Skeletal muscle tissue (tissue), 4 donors: ENCODE measurements around the gene GPR176. TPM values are rescaled to one million over a fixed set of nuclear protein-coding genes. Genes with fewer than 3 reads are reported as not detected.

ENCODE experiments used
- H3K27ac ChIP-seq: one replicate; pipeline ENCODE4 v1.7.0; 2013; ENCODE audit warnings: mild to moderate bottlenecking, low read depth, low read length, inconsistent platforms
- H3K27me3 ChIP-seq, 3 donors: one replicate each; pipeline ENCODE4 v1.7.0; 2013; ENCODE audit warnings: low read length in 3 of 3; ENCODE audit not compliant: control insufficient read depth in 3 of 3, insufficient read depth in 3 of 3
- H3K36me3 ChIP-seq, 3 donors: one replicate each; pipeline ENCODE4 v1.7.0; 2013; ENCODE audit warnings: low read length in 3 of 3; ENCODE audit not compliant: control insufficient read depth in 3 of 3, insufficient read depth in 3 of 3
- H3K4me1 ChIP-seq, 3 donors: one replicate each; pipeline ENCODE4 v1.7.0; 2013; ENCODE audit warnings: low read length in 3 of 3, mild to moderate bottlenecking in 3 of 3; ENCODE audit not compliant: control insufficient read depth in 3 of 3, insufficient read depth in 3 of 3
- H3K4me3 ChIP-seq, 3 donors: one replicate each; pipeline ENCODE4 v1.7.0; 2013; ENCODE audit warnings: low read length in 3 of 3
- H3K9ac ChIP-seq, 3 donors: one replicate each; pipeline ENCODE4 v1.7.0; 2013; ENCODE audit warnings: low read length in 3 of 3, mild to moderate bottlenecking in 3 of 3, moderate library complexity in 2 of 3, low read depth in 1 of 3
- H3K9me3 ChIP-seq, 3 donors: one replicate each; pipeline ENCODE4 v1.7.0; 2013; ENCODE audit warnings: low read length in 3 of 3; ENCODE audit not compliant: control insufficient read depth in 3 of 3
- total RNA-seq: library from RNA; depleted of rRNA; stranded (reverse); fragments of >200 nt; gene quantifications from one replicate; pipeline ENCODE4 v1.2.3, GENCODE V29; 2014
- donor health status: Osteomylitis.

The GPR176 gene
- total RNA-seq, 1 donor from 2014 or later, result 6.3 TPM

DNA sequence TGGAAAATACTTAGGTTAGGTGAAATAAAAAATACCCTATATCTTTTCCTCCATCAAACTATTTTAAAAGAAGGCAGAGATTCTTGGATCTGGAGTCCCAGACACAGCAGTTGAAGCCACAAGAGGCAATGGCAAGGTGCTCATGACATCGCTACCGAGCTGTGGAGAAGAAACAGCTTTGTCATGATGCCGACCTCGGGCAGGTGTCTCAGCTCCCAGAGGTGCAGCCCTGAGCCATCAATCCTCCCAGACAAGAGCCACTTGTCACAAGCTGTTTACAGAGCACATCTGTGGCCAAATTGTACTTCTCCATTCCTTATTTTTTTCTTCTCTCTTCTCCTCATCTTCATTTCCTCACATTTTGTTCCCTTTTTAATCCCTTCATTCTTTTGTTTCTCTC, 50.8 kb downstream of the GPR176 start:
- no peaks in the 10 kb centered on the region for H3K36me3 ChIP-seq
- no peaks in the 10 kb centered on the region for H3K9me3 ChIP-seq
- no peak overlapping the region for H3K4me3 ChIP-seq
- H3K27me3 ChIP-seq, result no peaks in the 10 kb centered on the region
- no peak overlapping the region for H3K27ac ChIP-seq
- H3K4me1 ChIP-seq, result no peaks in the 10 kb centered on the region
- no peak overlapping the region for H3K9ac ChIP-seq

GRCh38 chr15:39868396-39868795, 51.7 kb downstream of the GPR176 start:
- no peaks in the 10 kb centered on the region for H3K27me3 ChIP-seq
- H3K9ac ChIP-seq, result no peak overlapping the region
- no peak overlapping the region for H3K27ac ChIP-seq
- H3K4me1 ChIP-seq, result no peaks in the 10 kb centered on the region
- H3K4me3 ChIP-seq, result no peak overlapping the region
- no peaks in the 10 kb centered on the region for H3K36me3 ChIP-seq
- H3K9me3 ChIP-seq, result no peaks in the 10 kb centered on the region

GRCh38 chr15:39864116-39864515, 56.0 kb downstream of the GPR176 start:
- no peaks in the 10 kb centered on the region for H3K4me1 ChIP-seq
- H3K9me3 ChIP-seq, result no peaks in the 10 kb centered on the region
- no peaks in the 10 kb centered on the region for H3K36me3 ChIP-seq
- no peaks in the 10 kb centered on the region for H3K27me3 ChIP-seq
- H3K9ac ChIP-seq, result no peak overlapping the region
- no peak overlapping the region for H3K4me3 ChIP-seq
- no peak overlapping the region for H3K27ac ChIP-seq

- Histone ChIP-seq H3K9me3 (no peaks in the 10 kb centered on the region), H3K9ac (no peak overlapping the region), H3K36me3 (no peaks in the 10 kb centered on the region), H3K4me1 (no peaks in the 10 kb centered on the region), H3K4me3 (no peak overlapping the region), H3K27me3 (no peaks in the 10 kb centered on the region), H3K27ac (no peak overlapping the region)
Observed at GRCh38 chr15:39860871-39861270, 59.2 kb downstream of the GPR176 start.

DNA sequence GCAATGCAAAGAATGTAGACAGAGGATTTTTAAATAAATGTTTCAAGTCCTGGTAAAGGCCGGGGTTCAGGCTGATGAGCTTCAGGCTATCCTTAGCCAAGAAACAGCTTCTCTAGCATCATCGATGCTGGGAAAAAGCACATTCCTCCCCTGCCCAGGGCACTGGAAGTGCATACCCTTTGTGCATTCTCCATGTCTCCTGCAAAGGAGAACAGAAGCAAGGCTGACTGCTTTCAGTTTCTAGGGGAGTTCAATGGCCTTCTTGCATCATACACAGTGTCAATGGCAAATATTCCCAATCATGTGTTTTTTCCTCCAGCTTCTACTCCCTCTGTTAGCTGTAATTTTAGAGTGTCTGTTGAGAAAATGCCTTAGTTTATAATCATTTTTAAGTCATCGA, 59.9 kb downstream of the GPR176 start:
- Histone ChIP-seq H3K9ac (no peak overlapping the region), H3K9me3 (no peaks in the 10 kb centered on the region), H3K36me3 (no peaks in the 10 kb centered on the region), H3K27me3 (no peaks in the 10 kb centered on the region), H3K27ac (no peak overlapping the region), H3K4me3 (no peak overlapping the region), H3K4me1 (no peaks in the 10 kb centered on the region)

GRCh38 chr15:39859636-39860035, 60.4 kb downstream of the GPR176 start:
- H3K4me3 ChIP-seq, result no peak overlapping the region

GRCh38 chr15:39857132-39857531, 62.9 kb downstream of the GPR176 start:
- no peak overlapping the region for H3K27ac ChIP-seq
- no peak overlapping the region for H3K4me3 ChIP-seq
- no peaks in the 10 kb centered on the region for H3K4me1 ChIP-seq
- no peaks in the 10 kb centered on the region for H3K27me3 ChIP-seq
- no peaks in the 10 kb centered on the region for H3K9me3 ChIP-seq
- no peak overlapping the region for H3K9ac ChIP-seq
- no peaks in the 10 kb centered on the region for H3K36me3 ChIP-seq

More at GRCh38 chr15:39859636-39860035, 60.4 kb downstream of the GPR176 start:
- no peaks in the 10 kb centered on the region for H3K9me3 ChIP-seq
- H3K36me3 ChIP-seq, result no peaks in the 10 kb centered on the region
- H3K27ac ChIP-seq, result no peak overlapping the region
- H3K27me3 ChIP-seq, result no peaks in the 10 kb centered on the region
- H3K4me1 ChIP-seq, result no peaks in the 10 kb centered on the region
- H3K9ac ChIP-seq, result no peak overlapping the region

DNA sequence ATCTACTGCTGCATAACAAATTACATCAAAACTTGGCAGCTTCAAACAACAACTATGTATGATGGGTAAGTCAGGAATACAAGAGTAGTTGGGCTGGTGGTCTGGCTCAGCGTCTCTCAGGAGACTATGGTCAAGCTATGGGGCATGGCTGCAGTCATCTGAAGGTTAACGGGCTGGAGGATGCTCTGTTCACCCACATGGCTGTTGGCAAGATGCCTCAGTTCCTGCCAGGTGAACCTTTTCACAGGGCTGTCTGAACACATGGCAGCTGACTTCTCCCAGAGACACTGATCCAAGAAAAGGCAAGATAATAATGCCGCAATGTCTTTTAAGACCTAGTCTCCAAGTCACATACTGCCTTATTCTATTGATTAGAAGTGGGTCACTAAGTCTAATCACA, 63.7 kb downstream of the GPR176 start:
- H3K9me3 ChIP-seq, result no peaks in the 10 kb centered on the region
- H3K9ac ChIP-seq, result no peak overlapping the region
- H3K4me1 ChIP-seq, result no peaks in the 10 kb centered on the region
- no peak overlapping the region for H3K4me3 ChIP-seq
- H3K36me3 ChIP-seq, result no peaks in the 10 kb centered on the region
- no peaks in the 10 kb centered on the region for H3K27me3 ChIP-seq
- no peak overlapping the region for H3K27ac ChIP-seq

DNA sequence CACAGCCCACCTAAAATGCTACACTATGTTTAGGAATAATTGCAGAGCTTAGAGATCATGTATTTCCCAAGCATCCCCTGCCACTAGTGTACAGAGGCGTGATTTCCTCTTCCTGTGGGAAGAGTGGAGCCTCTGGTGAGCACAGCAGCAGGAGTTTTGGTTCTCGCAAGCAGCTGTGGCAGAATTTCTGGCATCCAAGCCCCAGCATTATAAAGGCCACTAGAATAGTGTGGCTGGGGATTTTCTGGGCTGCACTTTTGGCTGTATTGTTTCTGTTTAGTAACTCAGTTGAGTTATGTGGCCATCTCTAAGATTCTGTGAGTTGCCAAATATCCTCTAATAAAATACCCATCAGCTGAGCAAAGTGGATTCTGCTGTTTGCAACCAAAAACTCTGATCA, 64.7 kb downstream of the GPR176 start:
- Histone ChIP-seq H3K27me3 (no peaks in the 10 kb centered on the region), H3K4me3 (no peak overlapping the region), H3K27ac (no peak overlapping the region), H3K9me3 (no peaks in the 10 kb centered on the region), H3K36me3 (no peaks in the 10 kb centered on the region), H3K4me1 (no peaks in the 10 kb centered on the region), H3K9ac (no peak overlapping the region)

DNA sequence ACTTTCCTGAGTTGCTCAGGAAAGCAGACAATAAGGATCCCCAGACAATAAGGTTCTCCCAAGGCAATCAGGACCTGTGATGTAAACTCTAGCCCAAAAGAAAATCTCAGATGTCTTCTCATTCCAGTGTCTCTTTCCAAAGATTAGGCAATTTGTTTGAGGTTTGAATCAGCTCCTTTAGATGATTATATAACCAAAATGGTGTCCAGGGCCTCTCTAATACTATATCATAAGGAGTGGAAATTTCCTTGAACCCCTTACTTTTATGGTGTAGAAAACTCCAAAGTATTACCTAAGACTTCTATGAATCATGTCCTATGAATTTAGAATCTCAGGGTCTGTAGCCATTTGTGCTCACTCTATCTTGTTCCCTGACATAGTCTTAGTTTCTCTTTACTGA, 65.9 kb downstream of the GPR176 start:
- H3K27ac ChIP-seq, result no peak overlapping the region
- no peaks in the 10 kb centered on the region for H3K27me3 ChIP-seq
- no peak overlapping the region for H3K4me3 ChIP-seq
- no peaks in the 10 kb centered on the region for H3K4me1 ChIP-seq
- no peak overlapping the region for H3K9ac ChIP-seq
- H3K9me3 ChIP-seq, result no peaks in the 10 kb centered on the region
- H3K36me3 ChIP-seq, result no peaks in the 10 kb centered on the region

DNA sequence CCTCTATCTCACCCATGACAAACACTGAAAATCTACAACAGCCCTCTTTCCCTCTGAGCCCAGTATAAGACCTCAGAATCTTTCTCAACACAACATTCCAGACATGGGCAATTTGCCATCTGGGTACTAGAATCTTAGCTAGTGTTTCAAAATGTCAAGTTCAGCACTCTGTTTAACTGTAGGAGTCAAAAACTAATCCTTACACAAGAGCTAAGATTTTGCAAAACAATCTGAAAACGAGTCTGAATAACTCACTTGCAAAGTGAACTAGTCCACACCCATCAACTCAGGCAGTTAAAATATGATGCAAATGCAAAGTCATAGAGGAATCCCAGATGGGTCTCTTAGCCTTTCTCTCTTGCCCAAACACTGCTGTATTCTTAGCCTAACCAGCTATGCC, 67.8 kb downstream of the GPR176 start:
- no peaks in the 10 kb centered on the region for H3K4me1 ChIP-seq
- no peaks in the 10 kb centered on the region for H3K9me3 ChIP-seq
- H3K36me3 ChIP-seq, result no peaks in the 10 kb centered on the region
- H3K4me3 ChIP-seq, result no peak overlapping the region
- H3K9ac ChIP-seq, result no peak overlapping the region
- no peak overlapping the region for H3K27ac ChIP-seq
- no peaks in the 10 kb centered on the region for H3K27me3 ChIP-seq
